GM19099 (cell line): ENCODE results near the gene IQCH.

Experiments
- POLR2A ChIP-seq: IDR thresholded peaks from 3 replicates; pipeline ENCODE4 v1.6.1; 2011; ENCODE audit warnings: low read depth; ENCODE audit not compliant: insufficient read length; ENCODE audit errors: extremely low read depth

The IQCH gene

DNA sequence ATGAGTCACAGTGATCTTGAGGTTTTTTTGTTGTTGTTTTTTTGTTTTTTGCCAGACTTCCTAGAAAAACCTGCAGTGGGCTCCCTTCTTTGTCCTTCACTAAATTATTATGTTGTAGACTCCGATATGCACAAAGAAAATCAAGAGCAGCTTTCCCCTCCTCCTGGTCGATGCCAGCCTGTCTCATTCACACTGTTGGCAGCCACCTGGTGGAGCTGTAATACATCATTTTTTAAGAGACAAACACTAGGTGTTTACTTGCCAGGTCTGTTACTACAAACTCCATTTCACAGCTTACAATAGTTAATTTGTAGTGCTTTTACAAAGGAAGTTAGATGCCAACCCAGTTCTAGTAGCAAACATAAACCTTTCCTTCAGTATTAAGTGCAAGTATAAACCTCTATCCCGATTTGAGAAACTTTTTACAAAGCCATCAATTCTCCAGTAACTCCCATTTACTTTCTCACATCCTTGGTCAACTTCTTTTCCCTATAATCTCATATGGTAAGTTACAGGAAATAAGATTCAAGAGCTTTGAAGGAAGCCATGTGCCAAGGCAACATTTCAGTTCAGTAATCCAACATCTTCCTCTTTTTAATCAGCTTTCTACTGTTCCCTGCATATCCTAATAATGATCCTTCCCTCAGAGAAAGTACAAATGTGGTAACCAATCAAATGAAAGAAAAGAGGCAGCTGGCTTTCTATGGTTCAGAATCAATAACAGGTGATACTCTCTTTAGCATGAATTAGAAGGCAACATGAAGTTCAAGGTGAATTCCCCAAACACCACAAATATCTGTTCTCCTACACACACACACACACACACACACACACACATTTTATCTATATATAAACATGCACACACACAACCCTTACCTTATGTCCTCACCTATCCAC lies 14.1 kb upstream of the IQCH start:
- no peak for TF ChIP-seq POLR2A

DNA sequence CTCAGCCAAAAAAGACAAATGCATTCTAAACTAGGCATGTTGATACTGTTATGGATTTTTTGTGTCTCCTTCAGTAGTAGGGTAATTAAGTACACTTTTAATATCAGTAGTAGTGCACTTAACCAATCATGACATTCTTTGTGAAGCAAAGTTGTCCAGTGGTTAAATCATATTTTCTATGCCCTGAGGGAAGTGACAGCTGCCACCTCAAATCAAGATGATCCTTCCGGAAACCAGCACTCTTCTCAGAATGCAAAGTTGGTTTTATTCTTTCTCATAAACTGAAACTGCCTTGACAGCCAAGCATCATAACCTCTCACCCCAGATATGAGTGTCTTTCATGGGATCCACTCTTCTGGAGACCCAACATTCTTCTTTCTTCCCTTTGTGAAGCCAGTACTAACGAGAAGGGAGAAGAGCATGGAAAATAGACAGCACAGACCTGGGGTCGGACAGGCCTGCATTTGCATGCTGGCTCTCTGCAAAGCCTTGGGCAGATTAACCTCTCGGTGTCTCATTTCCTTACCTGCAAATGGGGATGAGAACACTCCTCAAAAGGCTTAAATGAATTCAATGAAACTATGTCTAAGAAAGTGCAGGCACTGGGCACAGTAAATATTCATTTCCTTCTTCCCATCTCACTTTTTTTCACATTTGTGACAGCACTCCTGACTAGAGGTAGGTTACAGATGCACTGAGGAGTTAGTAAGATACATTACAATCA lies 13.3 kb upstream of the IQCH start:
- TF ChIP-seq POLR2A = no peak

DNA sequence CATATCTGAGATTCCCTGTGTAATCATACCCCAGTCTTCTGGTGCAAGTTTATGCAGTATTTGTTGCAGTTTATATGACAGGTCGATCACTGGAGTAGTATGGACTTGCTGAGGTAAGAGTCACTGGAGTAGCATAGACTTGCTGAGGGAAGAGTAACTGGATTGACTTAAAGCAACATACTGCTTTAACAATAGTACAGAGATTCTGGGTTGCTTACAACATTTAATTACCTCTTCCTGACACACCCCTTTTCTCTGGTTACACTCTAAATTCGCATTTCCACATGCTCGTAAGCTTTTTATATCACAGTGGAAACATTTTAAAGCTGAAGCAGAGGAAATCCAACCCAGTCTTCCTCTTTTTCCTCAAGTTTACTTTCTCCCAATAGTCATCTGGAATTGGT lies 11.9 kb upstream of the IQCH start:
- no peak for TF ChIP-seq POLR2A

DNA sequence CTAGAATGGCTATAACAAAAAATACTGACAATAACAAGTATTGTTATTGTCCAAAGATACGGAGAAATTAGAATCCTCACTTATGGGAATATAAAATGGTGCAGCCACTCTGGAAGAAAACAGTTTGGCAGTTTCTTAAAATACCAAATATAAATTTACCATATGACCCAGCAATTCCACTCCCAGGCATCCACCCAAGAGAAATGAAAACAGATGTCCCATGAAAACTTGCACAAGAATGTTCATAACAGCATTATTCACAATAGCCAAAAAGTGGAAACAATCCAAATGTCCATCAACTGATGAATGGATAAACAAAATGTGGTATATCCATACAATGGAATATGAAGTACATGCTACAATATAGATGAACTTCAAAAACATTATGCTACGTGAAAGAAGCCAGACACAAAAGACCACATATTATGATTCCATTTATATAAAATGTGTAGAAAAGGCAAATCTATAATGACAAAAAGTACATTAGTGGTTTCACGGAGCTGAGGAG lies 9.6 kb upstream of the IQCH start:
- no peak for TF ChIP-seq POLR2A

DNA sequence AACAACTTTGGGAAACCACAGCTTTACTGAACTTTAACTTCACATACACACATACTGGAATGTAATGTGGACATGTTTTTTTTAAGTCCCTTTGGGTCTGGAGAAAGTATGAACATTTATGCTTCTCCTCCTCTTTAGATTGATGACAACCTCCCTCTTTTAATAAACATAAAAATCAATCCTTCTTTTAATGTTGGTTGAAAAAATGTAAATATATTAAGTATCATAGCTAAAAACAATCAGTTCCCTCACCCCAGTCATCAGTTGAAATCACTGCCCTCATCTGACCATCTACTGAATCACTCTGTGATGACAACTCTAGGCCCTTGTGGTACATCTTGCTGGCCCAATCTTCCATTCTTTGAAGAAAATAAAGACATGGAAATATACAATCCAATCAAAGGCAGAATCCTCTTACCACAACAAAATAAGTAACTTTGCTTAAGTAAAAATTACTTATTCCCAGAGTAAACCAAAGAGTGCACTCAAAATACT lies 6.5 kb upstream of the IQCH start:
- TF ChIP-seq POLR2A = no peak

DNA sequence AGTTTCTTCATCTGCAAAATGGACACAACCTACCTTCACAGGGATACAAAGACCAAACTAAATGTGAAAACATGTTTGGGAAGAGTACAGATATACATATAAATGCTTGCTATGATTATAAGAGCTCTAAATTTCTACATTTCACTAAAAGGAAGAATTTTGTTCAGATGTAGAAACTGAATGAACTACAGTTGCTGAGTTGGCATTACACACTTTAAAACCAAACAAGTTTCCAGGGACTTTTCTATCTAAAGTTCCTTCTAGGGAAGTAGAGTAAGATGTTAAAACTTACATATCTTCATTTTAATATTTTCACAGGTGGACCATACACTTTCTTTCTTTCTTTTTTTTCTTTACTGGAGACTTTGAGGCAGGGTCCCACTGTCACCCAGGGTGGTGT lies 4.8 kb upstream of the IQCH start:
- no peak for TF ChIP-seq POLR2A

DNA sequence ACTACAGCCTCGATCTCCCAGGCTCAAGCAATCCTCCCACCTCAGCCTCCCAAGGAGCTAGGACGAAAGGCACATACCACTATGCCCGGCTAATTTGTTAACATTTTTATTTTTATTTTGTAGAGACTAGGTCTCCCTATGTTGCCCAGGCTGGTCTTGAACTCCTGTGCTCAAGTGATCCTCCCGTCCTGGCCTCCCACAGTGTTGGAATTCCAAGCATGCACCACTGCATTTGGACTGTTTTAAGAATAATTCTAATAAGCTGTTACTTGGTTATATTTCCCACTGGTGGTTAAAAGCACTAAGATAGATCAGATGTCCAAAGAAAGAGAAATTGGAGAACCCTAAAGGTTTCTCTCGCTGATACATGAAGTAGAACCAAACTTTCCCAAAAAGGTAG lies 3.3 kb upstream of the IQCH start:
- TF ChIP-seq POLR2A = no peak

DNA sequence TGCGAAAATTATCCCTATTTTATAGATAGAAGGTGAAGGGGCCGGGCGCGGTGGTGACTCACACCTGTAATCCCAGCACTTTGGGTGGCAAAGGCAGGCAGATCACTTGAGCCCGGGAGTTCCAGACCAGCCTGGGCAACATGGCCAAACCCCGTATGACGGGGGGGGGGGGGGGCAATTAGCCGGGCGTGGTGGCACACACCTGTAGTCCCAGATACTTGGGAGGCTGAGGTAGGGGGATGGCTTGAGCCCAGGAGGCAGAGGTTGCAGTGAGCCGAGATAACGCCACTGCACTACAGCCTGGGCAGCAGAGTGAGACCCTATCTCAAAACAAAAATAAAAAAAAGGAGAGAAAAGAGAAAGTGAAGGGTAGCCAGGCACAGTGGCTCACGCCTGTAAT lies 1.5 kb upstream of the IQCH start:
- no peak for TF ChIP-seq POLR2A

DNA sequence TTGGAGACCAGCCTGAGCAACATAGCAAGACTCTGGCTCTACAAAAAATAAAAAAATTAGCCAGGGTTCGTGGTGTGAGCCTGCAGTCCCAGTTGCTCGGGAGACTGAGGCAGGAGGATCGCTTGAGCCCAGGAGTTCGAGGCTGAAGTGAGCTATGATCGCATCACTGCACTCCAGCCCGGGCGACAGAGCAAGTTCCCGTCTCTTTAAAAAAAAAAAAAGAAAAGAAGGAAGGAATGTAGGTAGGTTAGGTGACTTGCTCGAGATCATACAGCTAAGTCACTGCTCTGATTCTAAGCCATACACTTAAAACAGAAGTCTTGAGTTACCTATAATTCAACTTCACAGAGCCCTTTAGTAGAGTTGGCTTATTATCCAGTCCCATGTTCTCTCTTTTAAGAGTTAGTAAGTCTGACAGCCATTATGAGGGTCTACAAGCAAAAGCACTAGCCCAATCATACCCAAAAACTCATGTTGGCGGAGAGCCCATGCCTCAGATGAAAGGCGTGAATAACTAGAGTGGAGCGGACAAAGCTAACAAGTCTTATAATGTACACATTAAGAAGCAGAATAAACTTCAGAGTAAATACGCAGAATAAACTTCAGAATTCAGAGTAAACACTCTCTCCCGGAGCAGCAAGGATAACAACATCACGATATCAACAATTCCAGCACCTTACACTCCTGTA lies 893 bp upstream of the IQCH start:
- TF ChIP-seq POLR2A = no peak

DNA sequence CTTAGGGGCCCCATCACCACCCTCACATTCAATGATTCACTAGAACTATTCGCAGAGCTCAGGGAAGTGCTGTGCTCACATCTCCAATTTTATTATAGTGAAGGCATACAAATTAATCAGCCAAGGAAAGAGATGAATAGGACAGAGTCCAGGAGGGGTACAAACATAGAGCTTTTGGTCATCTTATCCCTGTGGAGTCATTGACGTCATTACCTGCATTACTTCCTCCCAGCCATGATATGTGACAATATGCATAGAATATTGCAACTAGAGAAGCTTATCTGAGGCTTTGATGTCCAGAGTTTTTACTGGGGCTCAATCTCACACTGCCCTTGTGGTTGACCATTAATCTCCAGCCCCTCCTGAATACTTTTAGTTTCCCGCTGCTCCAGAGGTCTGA lies 1.5 kb downstream of the IQCH start:
- no peak for TF ChIP-seq POLR2A

DNA sequence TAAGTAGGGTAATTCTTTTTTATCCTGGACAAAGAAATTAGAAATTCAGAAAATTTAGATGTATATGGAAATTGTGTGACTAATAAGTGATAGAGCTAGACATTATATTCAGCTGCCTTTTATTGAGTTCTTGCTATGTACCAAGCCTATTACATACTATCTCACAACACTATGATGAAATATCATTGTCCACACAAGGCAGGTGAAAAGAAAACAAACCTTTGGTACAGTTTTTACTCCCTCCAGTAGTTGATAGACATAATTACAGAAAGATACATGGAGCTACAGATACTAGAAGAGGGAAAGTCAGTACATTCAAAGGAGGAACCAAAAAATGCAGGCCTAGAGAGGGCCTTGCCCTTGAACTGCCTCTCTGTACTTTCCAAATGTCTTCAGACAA lies 4.8 kb downstream of the IQCH start:
- no peak for TF ChIP-seq POLR2A

DNA sequence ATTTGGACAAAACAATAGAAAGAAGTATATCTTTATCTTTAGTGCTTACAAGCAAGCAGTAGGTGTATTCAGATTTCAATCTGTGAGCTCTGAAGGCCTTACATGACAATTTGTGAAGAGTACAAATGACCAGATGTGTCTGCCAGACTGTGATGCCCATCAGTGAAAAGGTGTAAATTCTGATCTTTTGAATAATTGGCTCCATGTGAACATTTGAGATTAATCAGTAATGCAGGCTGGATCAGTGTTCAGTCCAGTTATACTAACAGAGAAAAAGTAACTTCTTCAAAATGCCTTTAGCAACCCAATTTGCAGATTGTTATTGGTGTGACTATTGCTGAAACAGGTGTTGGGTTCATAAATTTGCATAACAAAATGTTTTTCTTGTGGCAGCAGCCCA lies 5.2 kb downstream of the IQCH start:
- TF ChIP-seq POLR2A = no peak

DNA sequence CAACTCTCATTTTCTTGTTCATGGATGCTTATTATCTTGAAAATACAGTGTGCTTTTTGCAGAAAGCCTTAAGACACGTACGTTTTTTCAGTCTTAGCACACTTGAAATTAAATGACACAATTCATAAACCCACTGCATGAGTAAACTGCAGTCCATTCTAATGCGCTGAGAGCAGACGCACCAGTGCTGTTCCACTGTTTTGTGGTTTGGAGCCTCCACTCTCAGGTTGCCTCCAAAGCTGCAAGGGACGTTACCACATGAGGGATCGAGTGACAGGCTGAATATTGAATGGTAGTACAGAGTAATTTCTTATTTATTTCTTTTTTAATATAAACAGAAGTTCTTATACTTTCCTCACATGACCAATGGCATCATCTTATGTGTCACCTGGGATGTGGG lies 12.3 kb downstream of the IQCH start:
- no peak for TF ChIP-seq POLR2A

DNA sequence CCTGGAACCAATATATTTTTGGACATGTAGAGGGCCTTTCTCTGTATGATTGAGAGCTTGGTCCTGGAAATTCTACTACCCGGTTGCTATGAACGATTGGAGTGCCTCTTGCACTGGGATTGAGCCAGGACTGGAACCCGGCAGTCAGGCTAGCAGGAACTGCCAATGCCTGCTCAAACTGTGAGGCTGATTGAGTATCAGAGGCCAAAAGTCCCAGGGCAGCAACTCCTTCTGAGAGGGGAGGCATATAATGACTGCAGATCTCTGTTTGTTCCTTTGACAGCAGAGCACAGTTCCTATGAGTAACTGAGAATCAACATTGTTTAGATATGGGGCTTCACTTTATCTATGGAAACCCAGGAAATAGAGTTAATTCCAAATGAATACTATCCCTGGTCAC lies 12.9 kb downstream of the IQCH start:
- no peak for TF ChIP-seq POLR2A

DNA sequence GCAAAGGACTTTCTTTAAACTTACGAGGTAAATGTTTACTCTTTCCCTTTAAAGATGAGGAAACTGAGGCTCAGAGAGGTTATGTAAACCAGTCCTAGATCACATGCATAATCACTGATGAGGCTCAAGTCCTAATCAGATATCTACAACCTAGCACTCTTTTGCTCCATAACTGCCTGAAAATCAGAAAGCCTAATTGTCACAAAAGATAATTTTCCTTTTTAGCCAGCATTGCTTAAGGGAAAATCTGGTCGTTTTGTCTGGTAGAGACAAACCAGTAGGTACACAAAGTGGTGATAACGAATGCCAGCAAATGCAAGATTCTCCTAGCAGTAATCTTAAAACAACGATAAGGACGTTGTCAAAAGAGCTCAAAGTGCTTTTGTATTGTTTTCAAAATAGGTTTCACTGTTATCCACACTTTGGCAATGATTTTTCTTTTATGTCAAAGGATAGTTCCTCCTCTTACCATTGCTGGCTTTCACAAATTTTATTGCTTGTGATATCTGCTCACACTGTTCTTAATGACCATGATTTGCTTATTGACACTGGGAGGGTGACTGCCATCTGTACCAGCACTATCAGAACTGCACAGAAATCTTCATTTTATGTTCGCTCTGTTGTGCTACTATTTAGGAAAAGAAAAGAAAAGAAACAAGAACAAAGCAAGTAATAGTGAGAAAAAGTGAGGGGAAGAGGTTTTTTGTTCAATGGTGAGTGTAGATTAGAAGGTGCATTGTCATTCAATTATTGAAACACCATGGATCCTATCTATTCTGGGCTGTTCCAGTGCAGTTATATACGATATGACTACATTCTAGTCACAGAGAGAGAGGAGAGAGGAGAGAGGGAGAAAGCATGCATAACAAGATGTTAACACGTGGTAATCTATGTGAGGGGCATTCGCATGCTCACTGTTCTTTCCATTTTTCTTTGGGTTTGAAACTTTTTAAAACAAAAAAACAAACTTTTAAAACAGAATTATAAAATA lies 13.7 kb downstream of the IQCH start:
- TF ChIP-seq POLR2A = no peak

DNA sequence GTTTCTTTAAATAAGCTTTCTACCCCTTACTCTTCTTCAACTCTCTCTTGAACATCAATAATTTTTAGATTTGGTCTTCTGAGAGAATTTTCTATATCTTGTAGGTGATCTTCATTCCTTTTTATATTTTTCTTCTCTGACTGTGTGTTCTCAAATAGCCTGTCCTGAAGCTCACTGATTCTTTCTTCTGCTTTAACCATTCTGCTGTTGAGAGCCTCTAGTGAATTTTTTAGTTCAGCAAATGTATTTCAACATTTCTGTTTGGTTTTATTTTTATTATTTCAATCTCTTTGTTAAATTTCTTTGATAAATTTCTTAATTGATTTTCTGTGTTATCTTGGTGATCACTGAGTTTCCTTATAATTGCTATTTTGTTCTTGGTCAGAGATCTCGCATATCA lies 19.6 kb downstream of the IQCH start:
- TF ChIP-seq POLR2A = no peak
